Stimulated activated CD8-positive, alpha-beta memory T cell treated with anti-CD3 and anti-CD28 coated beads, Interleukin-12 subunit alpha, Interleukin-12 subunit beta, amount 100 ng/mL, for 24 hours (primary cell): ENCODE data around the gene KCNH2.
"Not testable (repeated sequence)": the region's sequence is repeated elsewhere in the genome, so short reads cannot be mapped to it uniquely, and the experiment has no call there.

Experiments used
- DNase-seq: peaks from one replicate; pipeline ENCODE4 v3.0.0-alpha.2; 2020; ENCODE audit errors: extremely low read depth

KCNH2 gene

GRCh38 chr7:151012911-151013347, 34.8 kb upstream of the KCNH2 start:
- no peak for DNase-seq

- DNase-seq = no peak
Observed at GRCh38 chr7:151012031-151012692, 34.0 kb upstream of the KCNH2 start.

- DNase-seq = not testable (repeated sequence)
Observed at GRCh38 chr7:151011616-151012015, 33.5 kb upstream of the KCNH2 start.

- DNase-seq = no peak
Observed at GRCh38 chr7:151011097-151011409, 32.9 kb upstream of the KCNH2 start.

GRCh38 chr7:151010307-151011096, 32.4 kb upstream of the KCNH2 start:
- no peak for DNase-seq

GRCh38 chr7:151010037-151010306, 31.9 kb upstream of the KCNH2 start:
- no peak for DNase-seq

GRCh38 chr7:151009327-151010036, 31.4 kb upstream of the KCNH2 start:
- no peak for DNase-seq

GRCh38 chr7:151008511-151009323, 30.6 kb upstream of the KCNH2 start:
- DNase-seq = peak; percentile 61

- no peak for DNase-seq
Observed at GRCh38 chr7:151008143-151008510, 30.0 kb upstream of the KCNH2 start.

GRCh38 chr7:151007469-151007898, 29.4 kb upstream of the KCNH2 start:
- no peak for DNase-seq

GRCh38 chr7:151006590-151007300, 28.6 kb upstream of the KCNH2 start:
- DNase-seq = no peak

GRCh38 chr7:151005566-151005965, 27.4 kb upstream of the KCNH2 start:
- DNase-seq = no peak

GRCh38 chr7:151003572-151003971, 25.5 kb upstream of the KCNH2 start:
- no peak for DNase-seq

- no peak for DNase-seq
Observed at GRCh38 chr7:151001546-151001945, 23.4 kb upstream of the KCNH2 start.

GRCh38 chr7:151000897-151001495, 22.9 kb upstream of the KCNH2 start:
- no peak for DNase-seq

- DNase-seq = no peak
Observed at GRCh38 chr7:150999497-151000230, 21.5 kb upstream of the KCNH2 start.

GRCh38 chr7:150999001-150999400, 20.9 kb upstream of the KCNH2 start:
- DNase-seq = no peak

- no peak for DNase-seq
Observed at GRCh38 chr7:150998341-150998740, 20.2 kb upstream of the KCNH2 start.

- no peak for DNase-seq
Observed at GRCh38 chr7:150997817-150998216, 19.7 kb upstream of the KCNH2 start.

- DNase-seq = no peak
Observed at GRCh38 chr7:150997075-150997511, 19.0 kb upstream of the KCNH2 start.
